ENCODE data around the gene C22orf31. TPM values are rescaled to one million over a fixed set of nuclear protein-coding genes. Genes with fewer than 3 reads are reported as not detected.
"Not testable (repeated sequence)": the region's sequence is repeated elsewhere in the genome, so short reads cannot be mapped to it uniquely, and the experiment has no call there.

C22orf31 gene
- total RNA-seq, 2 experiments from 2014 or later = not detected

- POLR2A ChIA-PET = no interaction called here
- H3K4me1 Mint-ChIP-seq = no peaks in the 10 kb centered on the region
- H3K36me3 Mint-ChIP-seq = no peaks in the 10 kb centered on the region
- H3K9me3 Mint-ChIP-seq = no peaks in the 10 kb centered on the region
- no peak overlapping the region for H3K4me3 Mint-ChIP-seq
- ATAC-seq (ENCODE audit: low read depth) = no peak
- no peak overlapping the region for H3K27ac Mint-ChIP-seq
- no peak for DNase-seq
- H3K27me3 Mint-ChIP-seq = peaks cover 36% of the 10 kb centered on the region
These were observed 28.4 kb upstream of the C22orf31 start for GRCh38 chr22:29090039-29090438.

- POLR2A ChIA-PET = no interaction called here
- peaks cover 39% of the 10 kb centered on the region for H3K27me3 Mint-ChIP-seq
- H3K27ac Mint-ChIP-seq = no peak overlapping the region
- H3K4me3 Mint-ChIP-seq = no peak overlapping the region
- H3K9me3 Mint-ChIP-seq = no peaks in the 10 kb centered on the region
- H3K36me3 Mint-ChIP-seq = no peaks in the 10 kb centered on the region
- no peaks in the 10 kb centered on the region for H3K4me1 Mint-ChIP-seq
- DNase-seq (no peak), ATAC-seq (ENCODE audit: low read depth) (no peak)
These were observed 27.9 kb upstream of the C22orf31 start for GRCh38 chr22:29089507-29089906.

- no peak overlapping the region for H3K4me3 Mint-ChIP-seq
These were observed 27.2 kb upstream of the C22orf31 start for GRCh38 chr22:29088809-29089208.

GRCh38 chr22:29087012-29087411, 25.4 kb upstream of the C22orf31 start:
- Mint-ChIP-seq H3K4me3 (no peak overlapping the region), H3K4me1 (peaks cover 4% of the 10 kb centered on the region), H3K27ac (no peak overlapping the region), H3K36me3 (no peaks in the 10 kb centered on the region), H3K27me3 (peaks cover 36% of the 10 kb centered on the region), H3K9me3 (no peaks in the 10 kb centered on the region)
- DNase-seq (no peak), ATAC-seq (ENCODE audit: low read depth) (no peak)
- POLR2A ChIA-PET = no interaction called here

More at GRCh38 chr22:29088809-29089208, 27.2 kb upstream of the C22orf31 start:
- Mint-ChIP-seq H3K27me3 (peaks cover 36% of the 10 kb centered on the region), H3K4me1 (peaks cover 2% of the 10 kb centered on the region), H3K27ac (no peak overlapping the region), H3K9me3 (no peaks in the 10 kb centered on the region), H3K36me3 (no peaks in the 10 kb centered on the region)
- DNase-seq (no peak), ATAC-seq (ENCODE audit: low read depth) (no peak)
- POLR2A ChIA-PET = no interaction called here

- POLR2A ChIA-PET = no interaction called here
- H3K27ac Mint-ChIP-seq = no peak overlapping the region
- peaks cover 8% of the 10 kb centered on the region for H3K4me1 Mint-ChIP-seq
- no peak overlapping the region for H3K4me3 Mint-ChIP-seq
- no peaks in the 10 kb centered on the region for H3K36me3 Mint-ChIP-seq
- ATAC-seq (ENCODE audit: low read depth) (no peak), DNase-seq (no peak)
- H3K9me3 Mint-ChIP-seq = no peaks in the 10 kb centered on the region
- peaks cover 36% of the 10 kb centered on the region for H3K27me3 Mint-ChIP-seq
These were observed 22.4 kb upstream of the C22orf31 start for GRCh38 chr22:29083933-29084591.

GRCh38 chr22:29083576-29083932, 21.9 kb upstream of the C22orf31 start:
- H3K4me3 Mint-ChIP-seq, POLR2A ChIA-PET: not testable (repeated sequence)
- H3K27me3 Mint-ChIP-seq = peaks cover 36% of the 10 kb centered on the region

GRCh38 chr22:29082826-29083545, 21.4 kb upstream of the C22orf31 start:
- no peak overlapping the region for H3K4me3 Mint-ChIP-seq

More at GRCh38 chr22:29083576-29083932, 21.9 kb upstream of the C22orf31 start:
- H3K27ac Mint-ChIP-seq; DNase-seq; ATAC-seq (ENCODE audit: low read depth); H3K4me1 Mint-ChIP-seq; H3K9me3 Mint-ChIP-seq; H3K36me3 Mint-ChIP-seq: not testable (repeated sequence)

GRCh38 chr22:29081517-29082236, 20.0 kb upstream of the C22orf31 start:
- H3K9me3 Mint-ChIP-seq = no peaks in the 10 kb centered on the region
- no peak overlapping the region for H3K27ac Mint-ChIP-seq
- POLR2A ChIA-PET = no interaction called here
- DNase-seq (no peak), ATAC-seq (ENCODE audit: low read depth) (no peak)
- no peak overlapping the region for H3K4me3 Mint-ChIP-seq
- H3K27me3 Mint-ChIP-seq = peaks cover 48% of the 10 kb centered on the region
- peaks cover 8% of the 10 kb centered on the region for H3K4me1 Mint-ChIP-seq
- no peaks in the 10 kb centered on the region for H3K36me3 Mint-ChIP-seq

More at GRCh38 chr22:29082826-29083545, 21.4 kb upstream of the C22orf31 start:
- Mint-ChIP-seq H3K9me3 (no peaks in the 10 kb centered on the region), H3K4me1 (peaks cover 8% of the 10 kb centered on the region), H3K36me3 (no peaks in the 10 kb centered on the region), H3K27ac (no peak overlapping the region), H3K27me3 (peaks cover 41% of the 10 kb centered on the region)
- DNase-seq (no peak), ATAC-seq (ENCODE audit: low read depth) (no peak)
- POLR2A ChIA-PET = no interaction called here

GRCh38 chr22:29080106-29080975, 18.7 kb upstream of the C22orf31 start:
- Mint-ChIP-seq H3K4me3 (no peak overlapping the region), H3K27ac (no peak overlapping the region), H3K27me3 (peaks cover 59% of the 10 kb centered on the region), H3K36me3 (no peaks in the 10 kb centered on the region), H3K9me3 (no peaks in the 10 kb centered on the region), H3K4me1 (peaks cover 8% of the 10 kb centered on the region)
- no peak for DNase-seq
- POLR2A ChIA-PET = no interaction called here
- no peak for ATAC-seq (ENCODE audit: low read depth)

GRCh38 chr22:29079218-29079901, 17.7 kb upstream of the C22orf31 start:
- H3K27me3 Mint-ChIP-seq = peaks cover 66% of the 10 kb centered on the region
- no peak for DNase-seq
- no peaks in the 10 kb centered on the region for H3K36me3 Mint-ChIP-seq
- H3K27ac Mint-ChIP-seq = no peak overlapping the region
- no peak for ATAC-seq (ENCODE audit: low read depth)
- POLR2A ChIA-PET = no interaction called here
- no peak overlapping the region for H3K4me3 Mint-ChIP-seq
- H3K4me1 Mint-ChIP-seq = peaks cover 8% of the 10 kb centered on the region
- H3K9me3 Mint-ChIP-seq = no peaks in the 10 kb centered on the region

- H3K4me3 Mint-ChIP-seq = no peak overlapping the region
- H3K27me3 Mint-ChIP-seq = peaks cover 71% of the 10 kb centered on the region
- DNase-seq (no peak), ATAC-seq (ENCODE audit: low read depth) (no peak)
- H3K27ac Mint-ChIP-seq = no peak overlapping the region
- peaks cover 6% of the 10 kb centered on the region for H3K4me1 Mint-ChIP-seq
- H3K9me3 Mint-ChIP-seq = no peaks in the 10 kb centered on the region
- POLR2A ChIA-PET = no interaction called here
- H3K36me3 Mint-ChIP-seq = no peaks in the 10 kb centered on the region
These were observed 17.2 kb upstream of the C22orf31 start for GRCh38 chr22:29078869-29079207.

GRCh38 chr22:29078036-29078868, 16.6 kb upstream of the C22orf31 start:
- no peaks in the 10 kb centered on the region for H3K9me3 Mint-ChIP-seq
- no peaks in the 10 kb centered on the region for H3K36me3 Mint-ChIP-seq
- H3K4me1 Mint-ChIP-seq = peaks cover 3% of the 10 kb centered on the region
- H3K4me3 Mint-ChIP-seq = no peak overlapping the region
- DNase-seq (no peak), ATAC-seq (ENCODE audit: low read depth) (no peak)
- no peak overlapping the region for H3K27ac Mint-ChIP-seq
- peaks cover 75% of the 10 kb centered on the region for H3K27me3 Mint-ChIP-seq
- POLR2A ChIA-PET = no interaction called here

All from activated naive CD8-positive, alpha-beta T cell treated with anti-CD3 and anti-CD28 coated beads, Interleukin-2, amount 10 ng/mL, durations not matched to agents 7 days and 5 days (primary cell).